GM12878 (cell line): ENCODE results near the gene ITGB5. TPM values are rescaled to one million over a fixed set of nuclear protein-coding genes. Genes with fewer than 3 reads are reported as not detected.

Source experiments
- ATAC-seq: fragments of 200-7000 bp; cut with Tn5 transposase; 3 replicates; pipeline ENCODE4 v1.9.1; 2020; ENCODE audit warnings: mild to moderate bottlenecking, moderate library complexity
- BruUV-seq: library from RNA; stranded (reverse); fragments of 400-500 nt; replicated peaks from 2 replicates; lab custom pipeline; 2021; lab: Mats Ljungman, UMichigan
- CTCF ChIA-PET: fragments of 300-600 bp; sonication (Branson Sonifier 250); formaldehyde crosslinking; extraction: SDS; loops from one replicate; lab custom pipeline; 2021; ENCODE audit warnings: inconsistent platforms; lab: Yijun Ruan, JAX
- POLR2A ChIA-PET: fragments of 350-600 bp; formaldehyde crosslinking; extraction: SDS; loops from one replicate; lab custom pipeline; 2021; ENCODE audit warnings: inconsistent platforms; lab: Charles Lee
- RAD21 ChIA-PET: fragments of 300-600 bp; sonication (Branson Sonifier 250); formaldehyde crosslinking; loops from one replicate; lab custom pipeline; 2023; ENCODE audit warnings: antibody characterized with exemption; ENCODE audit not compliant: unreplicated experiment; lab: Charles Lee
- SMC1A ChIA-PET: fragments of 300-600 bp; sonication (Branson Sonifier 250); formaldehyde crosslinking; loops from one replicate; lab custom pipeline; 2023; ENCODE audit not compliant: unreplicated experiment, uncharacterized antibody; lab: Charles Lee
- DNase-seq: peaks from one replicate; pipeline ENCODE4 v3.0.0-alpha.2; 2011; ENCODE audit warnings: low read depth, low spot score
- FAIRE-seq: peaks from 3 replicates; lab custom pipeline; 2011; peaks lifted over from hg19 to GRCh38; lab: Jason Lieb, UNC
- H2AFZ ChIP-seq: 2 replicates; pipeline ENCODE4 v1.6.0; 2011; ENCODE audit warnings: low read depth, low read length, control low read depth; ENCODE audit not compliant: control insufficient read depth
- H3K27ac ChIP-seq: 2 replicates; pipeline ENCODE4 v1.5.1; 2011; ENCODE audit warnings: control low read depth; ENCODE audit not compliant: control insufficient read depth, insufficient read depth
- H3K27me3 ChIP-seq, 2 experiments: replicated peaks in 1 of 2; 2 replicates each; pipeline versions ENCODE4 v1.6.0 to v1.6.1; 2011; ENCODE audit warnings: low read length in 1 of 2; ENCODE audit not compliant: control insufficient read depth in 2 of 2, insufficient read depth in 2 of 2
- H3K36me3 ChIP-seq, 2 experiments: 2 replicates each; pipeline ENCODE4 v1.5.1; 2011; ENCODE audit warnings: low read length in 1 of 2; ENCODE audit not compliant: control insufficient read depth in 2 of 2, insufficient read depth in 2 of 2
- H3K4me1 ChIP-seq: 2 replicates; pipeline ENCODE4 v1.6.1; 2011; ENCODE audit warnings: mild to moderate bottlenecking, low read length, moderate library complexity, mixed read lengths; ENCODE audit not compliant: control insufficient read depth, insufficient read depth
- H3K4me2 ChIP-seq: 2 replicates; pipeline ENCODE4 v1.6.0; 2011; ENCODE audit warnings: control low read depth; ENCODE audit not compliant: control insufficient read depth, insufficient read depth
- H3K4me3 ChIP-seq: fragments of 200-600 bp; sonication (generic); 2 replicates; pipeline ENCODE4 v1.5.1; 2016
- H3K79me2 ChIP-seq: 2 replicates; pipeline ENCODE4 v1.6.0; 2011; ENCODE audit warnings: low read length; ENCODE audit not compliant: control insufficient read depth, insufficient read depth
- H3K9ac ChIP-seq: 2 replicates; pipeline ENCODE4 v1.8.0; 2011; ENCODE audit warnings: low read length, control low read depth, mixed read lengths; ENCODE audit not compliant: control insufficient read depth, insufficient read depth
- H3K9me3 ChIP-seq: replicated peaks from 3 replicates; pipeline ENCODE4 v1.5.1; 2011; ENCODE audit warnings: mild to moderate bottlenecking, low read length; ENCODE audit not compliant: control insufficient read depth, insufficient read depth
- H4K20me1 ChIP-seq: 2 replicates; pipeline ENCODE4 v1.6.0; 2011; ENCODE audit not compliant: control insufficient read depth, insufficient read depth
- BACH1 ChIP-seq: fragments of 450-650 bp; IDR thresholded peaks from 2 replicates; pipeline ENCODE4 v1.6.1; 2017; ENCODE audit warnings: mild to moderate bottlenecking, borderline replicate concordance
- BMI1 ChIP-seq: fragments of 450-650 bp; IDR thresholded peaks from 2 replicates; pipeline ENCODE4 v1.6.1; 2016; ENCODE audit warnings: mild to moderate bottlenecking, moderate library complexity, borderline replicate concordance
- E2F4 ChIP-seq: IDR thresholded peaks from 2 replicates; pipeline ENCODE4 v1.6.1; 2012; ENCODE audit warnings: low read depth, low read length, improper control_type of control experiment
- EED ChIP-seq: sonication (generic); IDR thresholded peaks from 2 replicates; pipeline ENCODE4 v1.6.1; 2016; ENCODE audit warnings: antibody characterized with exemption, low read depth
- IRF5 ChIP-seq: fragments of 450-650 bp; IDR thresholded peaks from 2 replicates; pipeline ENCODE4 v1.6.1; 2017; ENCODE audit warnings: borderline replicate concordance
- JUNB ChIP-seq: IDR thresholded peaks from 2 replicates; pipeline ENCODE4 v1.6.1; 2016; ENCODE audit warnings: antibody characterized with exemption, mild to moderate bottlenecking
- NFYA ChIP-seq: IDR thresholded peaks from 2 replicates; pipeline ENCODE4 v1.6.1; 2011; ENCODE audit warnings: low read depth, mild to moderate bottlenecking, low read length, improper control_type of control experiment, borderline replicate concordance
- NR2C2 ChIP-seq: IDR thresholded peaks from 2 replicates; pipeline ENCODE4 v1.6.1; 2011; ENCODE audit warnings: borderline replicate concordance, low read depth; ENCODE audit not compliant: control insufficient read depth, insufficient read length
- SREBF2 ChIP-seq: IDR thresholded peaks from 2 replicates; pipeline ENCODE4 v1.6.1; 2012; ENCODE audit warnings: mild to moderate bottlenecking, low read length
- TCF7 ChIP-seq: IDR thresholded peaks from 2 replicates; pipeline ENCODE4 v1.6.1; 2014; ENCODE audit warnings: antibody characterized with exemption, borderline replicate concordance
- ZBED1 ChIP-seq: IDR thresholded peaks from 2 replicates; pipeline ENCODE4 v1.6.1; 2016; ENCODE audit warnings: borderline replicate concordance
- WGBS: methylation state at CpG from one replicate; pipeline ENCODE4 v1.1.6; 2016; ENCODE audit warnings: low lambda C conversion rate; ENCODE audit not compliant: insufficient replicate concordance, insufficient coverage; ENCODE audit errors: missing lambda C conversion rate; 5-methylcytosine and 5-hydroxymethylcytosine counted together
- in situ Hi-C: fragments of 300-500 bp; cut with MboI; formaldehyde crosslinking; loops from 9 replicates; pipeline ENCODE4 v1.14.3; 2018; ENCODE audit warnings: mixed read lengths
- intact Hi-C: fragments of 100-400 bp; cut with micrococcal nuclease; formaldehyde crosslinking; loops from one replicate; pipeline ENCODE4 v1.14.2; 2022; ENCODE audit not compliant: unreplicated experiment
- polyA plus RNA-seq, 11 experiments: library from polyadenylated mRNA; depleted of rRNA in 4 of 11; unstranded in 6 of 11; stranded (reverse) in 5 of 11; fragments of >200 nt; fragmentation: Nextera tagmentation in 4 of 11; fragmentation: Illumina TruSeq in 1 of 11; extraction: Ambion mirVana in 4 of 11; extraction: Trizol in 1 of 11; gene quantifications; 1 replicate in 1 of 11; 2 replicates in 10 of 11; pipeline versions ENCODE4 v1.2.1 to v1.2.3, GENCODE V29; 2011 to 2016; ENCODE audit warnings: inconsistent platforms in 2 of 11, missing spikeins in 2 of 11, low read depth in 1 of 11
- total RNA-seq, 4 experiments: library from RNA; depleted of rRNA in 3 of 4; stranded (reverse); fragments of >200 nt in 3 of 4; fragmentation: Illumina TruSeq in 1 of 4; extraction: Trizol in 1 of 4; gene quantifications; 2 replicates each; pipeline versions ENCODE4 v1.2.1 to v1.2.3, GENCODE V29; 2013 to 2021

ITGB5 gene
- total and polyA plus RNA-seq, 10 of the 15 experiments (the other 5 are each of a cell fraction or from before 2014, with no cell fraction given): 0.05 to 10.0 (median 0.83) TPM; not detected in 2

- Histone ChIP-seq H3K36me3 (no peaks in the 10 kb centered on the region), H3K9ac (no peak overlapping the region), H2AFZ (no peak overlapping the region), H3K27me3 (no peaks in the 10 kb centered on the region; a peak in 2 of 4 replicates), H3K4me2 (no peak overlapping the region), H3K9me3 (no peaks in the 10 kb centered on the region), H3K4me1 (peaks cover 19% of the 10 kb centered on the region), H3K27ac (no peak overlapping the region), H3K4me3 (no peak overlapping the region), H4K20me1 (no peaks in the 10 kb centered on the region), H3K79me2 (no peaks in the 10 kb centered on the region)
- intact Hi-C loops: no loop called here
- TF ChIP-seq BACH1: no peak
- no peak for TF ChIP-seq TCF7
- FAIRE-seq: no peak
- 62% methylated on average over 5 of the region's 5 CpGs for WGBS
- ATAC-seq: no peak
- POLR2A ChIA-PET: interaction anchor here (1.7 kb wide), 1 partner anchor 134 kb away, joined by 4 read pairs; no protein-coding TSS in a partner anchor
- in situ Hi-C loops: no loop called here
- no peak for DNase-seq
- RAD21 ChIA-PET: interaction anchor here (0.9 to 5.3 kb wide), 2 partner anchors 13 to 134 kb away, joined by 3 to 54 read pairs; no protein-coding TSS in a partner anchor
- SMC1A ChIA-PET: interaction anchor here (0.9 to 10.3 kb wide), 6 partner anchors 18 to 208 kb away, joined by 3 to 242 read pairs (median 4); no protein-coding TSS in a partner anchor
- CTCF ChIA-PET: interaction anchor here (0.7 to 14.8 kb wide), 11 partner anchors 10 to 1621 kb away, joined by 3 to 551 read pairs (median 5); no protein-coding TSS in a partner anchor
- BruUV-seq: no TSS peak
Observed at GRCh38 chr3:124767264-124767663, 119.9 kb downstream of the ITGB5 start.

- ATAC-seq (no peak), DNase-seq (no peak), FAIRE-seq (no peak)
- WGBS: 24% methylated on average over 16 of the region's 16 CpGs
- Histone ChIP-seq H4K20me1 (no peaks in the 10 kb centered on the region), H3K36me3 (no peaks in the 10 kb centered on the region), H3K79me2 (no peaks in the 10 kb centered on the region), H3K4me2 (no peak overlapping the region), H2AFZ (no peak overlapping the region), H3K27ac (no peak overlapping the region), H3K4me3 (no peak overlapping the region), H3K9ac (no peak overlapping the region), H3K9me3 (no peaks in the 10 kb centered on the region), H3K4me1 (peaks cover 13% of the 10 kb centered on the region), H3K27me3 (no peaks in the 10 kb centered on the region; a peak in 2 of 4 replicates)
- in situ Hi-C loops: no loop called here
- TF ChIP-seq NR2C2 (no peak), JUNB (no peak), BMI1 (no peak), SREBF2 (no peak), NFYA (no peak), E2F4 (no peak), EED (no peak), ZBED1 (no peak), IRF5 (no peak)
- CTCF ChIA-PET: interaction anchor here (0.7 to 14.8 kb wide), 10 partner anchors 11 to 1621 kb away, joined by 3 to 551 read pairs (median 6); no protein-coding TSS in a partner anchor
- POLR2A ChIA-PET: interaction anchor here (1.7 kb wide), 1 partner anchor 135 kb away, joined by 4 read pairs; no protein-coding TSS in a partner anchor
- RAD21 ChIA-PET: interaction anchor here (0.9 to 5.3 kb wide), 4 partner anchors 13 to 135 kb away, joined by 3 to 54 read pairs (median 6); no protein-coding TSS in a partner anchor
- BruUV-seq: no TSS peak
- intact Hi-C loops: no loop called here
- SMC1A ChIA-PET: interaction anchor here (1.2 to 10.3 kb wide), 4 partner anchors 19 to 208 kb away, joined by 3 to 242 read pairs (median 46); no protein-coding TSS in a partner anchor
Observed at GRCh38 chr3:124766113-124767095, 120.8 kb downstream of the ITGB5 start.
